Keratinocyte (primary cell): Measurements from ENCODE around the gene C11orf91.

Experiments
- EZH2 ChIP-seq: IDR thresholded peaks from one replicate; pipeline ENCODE4 v1.6.1; 2012; ENCODE audit warnings: inconsistent platforms, mild to moderate bottlenecking, low read length, moderate library complexity
- TF ChIP-seq, protein P1 (sequence below), 3 experiments: IDR thresholded peaks in 1 of 3; conservative IDR thresholded peaks in 1 of 3; optimal IDR thresholded peaks in 1 of 3; 2 replicates in 2 of 3; 3 replicates in 1 of 3; pipeline versions ENCODE3 to v1.5.1; 2011; ENCODE audit warnings: low read length in 3 of 3, mild to moderate bottlenecking in 3 of 3, moderate library complexity in 2 of 3, control low read depth in 1 of 3, inconsistent platforms in 1 of 3; ENCODE audit not compliant: insufficient read depth in 2 of 3; ENCODE audit errors: extremely low read depth in 1 of 3

DNA sequence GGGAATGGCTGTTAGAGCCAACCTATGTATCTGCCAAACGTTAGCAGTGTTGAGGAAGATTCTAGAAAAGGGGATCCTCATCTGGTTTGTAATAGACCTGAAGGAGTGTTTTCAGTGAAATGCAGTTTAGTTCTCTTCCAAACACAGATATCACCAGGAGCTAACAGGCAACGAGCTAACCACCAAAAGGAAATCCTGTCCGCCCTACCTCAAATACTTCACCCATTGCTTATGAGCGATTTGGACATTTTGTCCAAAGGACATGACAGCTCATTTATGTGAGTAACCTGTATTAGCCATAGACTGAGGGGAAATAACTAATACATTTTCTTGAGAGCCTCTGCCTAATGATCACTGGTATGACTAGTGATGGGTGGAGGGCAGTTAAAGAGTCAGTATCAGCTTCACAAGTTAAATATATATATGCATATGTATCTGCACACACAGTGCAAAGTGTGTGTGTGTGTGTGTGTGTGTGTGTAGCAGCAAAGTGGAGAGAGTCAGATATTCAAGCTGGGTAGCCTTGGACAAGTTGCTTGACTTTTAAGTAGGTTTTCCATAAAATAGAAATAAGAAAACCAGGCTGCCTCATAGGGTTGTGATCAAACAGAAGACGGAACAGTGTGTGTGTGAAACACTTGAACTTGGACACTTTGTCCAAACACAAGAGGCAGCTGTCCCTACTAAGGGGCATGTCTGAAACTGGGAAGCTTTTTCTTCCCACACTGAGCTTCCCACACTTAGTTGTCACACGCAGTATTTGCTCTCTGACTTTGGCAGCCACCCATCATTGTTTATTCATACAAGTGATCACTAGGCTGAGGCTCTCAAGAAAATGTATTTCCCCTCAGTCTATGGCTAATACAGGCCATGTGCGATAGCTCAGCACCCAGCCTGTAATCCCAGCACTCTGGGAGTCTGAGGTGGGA is 940 bp upstream of the C11orf91 start:
- TF ChIP-seq, protein P1, sequence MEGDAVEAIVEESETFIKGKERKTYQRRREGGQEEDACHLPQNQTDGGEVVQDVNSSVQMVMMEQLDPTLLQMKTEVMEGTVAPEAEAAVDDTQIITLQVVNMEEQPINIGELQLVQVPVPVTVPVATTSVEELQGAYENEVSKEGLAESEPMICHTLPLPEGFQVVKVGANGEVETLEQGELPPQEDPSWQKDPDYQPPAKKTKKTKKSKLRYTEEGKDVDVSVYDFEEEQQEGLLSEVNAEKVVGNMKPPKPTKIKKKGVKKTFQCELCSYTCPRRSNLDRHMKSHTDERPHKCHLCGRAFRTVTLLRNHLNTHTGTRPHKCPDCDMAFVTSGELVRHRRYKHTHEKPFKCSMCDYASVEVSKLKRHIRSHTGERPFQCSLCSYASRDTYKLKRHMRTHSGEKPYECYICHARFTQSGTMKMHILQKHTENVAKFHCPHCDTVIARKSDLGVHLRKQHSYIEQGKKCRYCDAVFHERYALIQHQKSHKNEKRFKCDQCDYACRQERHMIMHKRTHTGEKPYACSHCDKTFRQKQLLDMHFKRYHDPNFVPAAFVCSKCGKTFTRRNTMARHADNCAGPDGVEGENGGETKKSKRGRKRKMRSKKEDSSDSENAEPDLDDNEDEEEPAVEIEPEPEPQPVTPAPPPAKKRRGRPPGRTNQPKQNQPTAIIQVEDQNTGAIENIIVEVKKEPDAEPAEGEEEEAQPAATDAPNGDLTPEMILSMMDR (optimal IDR thresholded peaks at IDR 0.05 in 1 of 3, IDR thresholded peaks at IDR 0.05 in 1 of 3, conservative IDR thresholded peaks at IDR 0.05 in 1 of 3; ENCODE audit: extremely low read depth in 1 of 3, insufficient read depth in 2 of 3, low read length in 3 of 3), result no peak
- no peak for TF ChIP-seq EZH2
